H9 (cell line): ENCODE measurements around the gene TCIRG1. TPM values are rescaled to one million over a fixed set of nuclear protein-coding genes. Genes with fewer than 3 reads are reported as not detected.

Experiments used
- DNase-seq: peaks from one replicate; pipeline ENCODE4 v3.0.0-alpha.2; 2017
- H2AFZ ChIP-seq: one replicate; pipeline ENCODE4 v1.6.1; 2013; ENCODE audit warnings: mild to moderate bottlenecking, low read length, control low read depth, moderate library complexity
- H2AK5ac ChIP-seq: 2 replicates; pipeline ENCODE4 v1.6.1; 2013; ENCODE audit warnings: low read length, control low read depth, mixed read lengths; ENCODE audit not compliant: insufficient read length
- H2BK120ac ChIP-seq: one replicate; pipeline ENCODE4 v1.6.1; 2013; ENCODE audit warnings: low read depth, mild to moderate bottlenecking, low read length, control low read depth, inconsistent platforms; ENCODE audit not compliant: poor library complexity, severe bottlenecking
- H2BK12ac ChIP-seq: 2 replicates; pipeline ENCODE4 v1.6.1; 2013; ENCODE audit warnings: low read length, control low read depth, mixed read lengths, low read depth; ENCODE audit not compliant: insufficient read length
- H2BK15ac ChIP-seq: 2 replicates; pipeline ENCODE4 v1.6.1; 2013; ENCODE audit warnings: low read depth, low read length, control low read depth
- H2BK20ac ChIP-seq: one replicate; pipeline ENCODE4 v1.6.1; 2013; ENCODE audit warnings: low read depth, mild to moderate bottlenecking, low read length, control low read depth, inconsistent platforms; ENCODE audit not compliant: poor library complexity, severe bottlenecking
- H2BK5ac ChIP-seq: 2 replicates; pipeline ENCODE4 v1.6.1; 2013; ENCODE audit warnings: low read length, control low read depth, mixed read lengths; ENCODE audit not compliant: insufficient read length
- H3K14ac ChIP-seq: 2 replicates; pipeline ENCODE4 v1.6.1; 2013; ENCODE audit warnings: low read length, control low read depth; ENCODE audit not compliant: insufficient read depth
- H3K18ac ChIP-seq: 2 replicates; pipeline ENCODE4 v1.6.1; 2013; ENCODE audit warnings: low read depth, mild to moderate bottlenecking, mixed read lengths, low read length, control low read depth; ENCODE audit not compliant: insufficient read length
- H3K23ac ChIP-seq: 2 replicates; pipeline ENCODE4 v1.6.1; 2013; ENCODE audit warnings: low read length, control low read depth, mixed read lengths, low read depth; ENCODE audit not compliant: insufficient read length
- H3K23me2 ChIP-seq: 2 replicates; pipeline ENCODE4 v1.6.1; 2013; ENCODE audit warnings: low read depth, mild to moderate bottlenecking, mixed read lengths, low read length, control low read depth; ENCODE audit not compliant: insufficient read length, poor library complexity, severe bottlenecking
- H3K27ac ChIP-seq: 2 replicates; pipeline ENCODE4 v1.5.1; 2013; ENCODE audit warnings: low read length, control low read depth, mixed read lengths, low read depth; ENCODE audit not compliant: insufficient read length
- H3K27me3 ChIP-seq: 2 replicates; pipeline ENCODE4 v1.6.1; 2013; ENCODE audit warnings: low read length, control low read depth, inconsistent platforms; ENCODE audit not compliant: insufficient read depth
- H3K4ac ChIP-seq: 2 replicates; pipeline ENCODE4 v1.6.1; 2013; ENCODE audit warnings: low read depth, mild to moderate bottlenecking, control low read depth, inconsistent platforms, low read length, moderate library complexity
- H3K4me1 ChIP-seq: 2 replicates; pipeline ENCODE4 v1.6.1; 2013; ENCODE audit warnings: low read length, control low read depth, inconsistent platforms; ENCODE audit not compliant: insufficient read depth
- H3K4me2 ChIP-seq: 2 replicates; pipeline ENCODE4 v1.6.1; 2013; ENCODE audit warnings: low read length, control low read depth, mixed read lengths; ENCODE audit not compliant: insufficient read length, insufficient read depth
- H3K56ac ChIP-seq: 2 replicates; pipeline ENCODE4 v1.6.1; 2013; ENCODE audit warnings: low read depth, mild to moderate bottlenecking, mixed read lengths, low read length, control low read depth; ENCODE audit not compliant: insufficient read length
- H3K79me1 ChIP-seq: 2 replicates; pipeline ENCODE4 v1.6.1; 2013; ENCODE audit warnings: low read depth, mild to moderate bottlenecking, moderate library complexity, low read length, control low read depth, inconsistent platforms; ENCODE audit not compliant: insufficient read depth, poor library complexity, severe bottlenecking
- H3K79me2 ChIP-seq: 2 replicates; pipeline ENCODE4 v1.6.1; 2013; ENCODE audit warnings: low read length, control low read depth, inconsistent platforms; ENCODE audit not compliant: insufficient read depth
- H3K9ac ChIP-seq: 2 replicates; pipeline ENCODE4 v1.6.1; 2013; ENCODE audit warnings: low read length, control low read depth, mixed read lengths; ENCODE audit not compliant: insufficient read length; ENCODE audit errors: extremely low read depth
- H3K9me3 ChIP-seq: one replicate; pipeline ENCODE4 v1.6.1; 2013; ENCODE audit warnings: low read depth, low read length, inconsistent platforms; ENCODE audit not compliant: control insufficient read depth
- H3T11ph ChIP-seq: one replicate; pipeline ENCODE4 v1.6.1; 2013; ENCODE audit warnings: mild to moderate bottlenecking, low read length, control low read depth, inconsistent platforms
- H4K20me1 ChIP-seq: one replicate; pipeline ENCODE4 v1.6.1; 2013; ENCODE audit not compliant: control insufficient read depth, insufficient read length, insufficient read depth
- H4K5ac ChIP-seq: 2 replicates; pipeline ENCODE4 v1.6.1; 2013; ENCODE audit warnings: low read depth, mild to moderate bottlenecking, mixed read lengths, low read length, control low read depth; ENCODE audit not compliant: insufficient read length
- H4K8ac ChIP-seq: replicated peaks from 2 replicates; pipeline ENCODE4 v1.6.1; 2013; ENCODE audit warnings: low read length, control low read depth, mixed read lengths, low read depth; ENCODE audit not compliant: insufficient read length
- H4K91ac ChIP-seq: 2 replicates; pipeline ENCODE4 v1.6.1; 2013; ENCODE audit warnings: low read depth, mild to moderate bottlenecking, moderate library complexity, mixed read lengths, low read length, control low read depth; ENCODE audit not compliant: insufficient read length
- H3K27ac Mint-ChIP-seq, 3 experiments: 2 replicates in 2 of 3; 3 replicates in 1 of 3; pipeline ENCODE4 v1.8.0; 2020 to 2021; ENCODE audit warnings: mixed read lengths in 3 of 3, mild to moderate bottlenecking in 1 of 3, moderate library complexity in 1 of 3
- H3K27me3 Mint-ChIP-seq: 2 replicates; pipeline ENCODE4 v1.8.0; 2021; ENCODE audit warnings: low read depth, mild to moderate bottlenecking, moderate library complexity, mixed read lengths
- H3K36me3 Mint-ChIP-seq, 3 experiments: 2 replicates in 2 of 3; 3 replicates in 1 of 3; pipeline ENCODE4 v1.8.0; 2020 to 2021; ENCODE audit warnings: low read depth in 3 of 3, mixed read lengths in 3 of 3; ENCODE audit not compliant: insufficient read depth in 1 of 3
- H3K4me1 Mint-ChIP-seq, 2 experiments: 2 replicates each; pipeline ENCODE4 v1.8.0; 2020; ENCODE audit warnings: mixed read lengths in 2 of 2
- H3K4me3 Mint-ChIP-seq, 2 experiments: 2 replicates in 1 of 2; 3 replicates in 1 of 2; pipeline ENCODE4 v1.8.0; 2020 to 2021; ENCODE audit warnings: mild to moderate bottlenecking in 2 of 2, mixed read lengths in 2 of 2, moderate library complexity in 1 of 2
- H3K9me3 Mint-ChIP-seq, 2 experiments: 2 replicates in 1 of 2; 3 replicates in 1 of 2; pipeline ENCODE4 v1.8.0; 2020; ENCODE audit warnings: mild to moderate bottlenecking in 2 of 2, mixed read lengths in 2 of 2, moderate library complexity in 1 of 2
- WGBS: extraction: QIAGEN DNeasy Blood & Tissue Kit; methylation state at CpG from one replicate; pipeline ENCODE4 v1.1.7; 2013; ENCODE audit warnings: missing lambda C conversion rate, low lambda C conversion rate, mixed read lengths; ENCODE audit not compliant: insufficient read length; ENCODE audit errors: extremely low coverage; 5-methylcytosine and 5-hydroxymethylcytosine counted together
- total RNA-seq: library from RNA; stranded (reverse); gene quantifications from 2 replicates; pipeline ENCODE4 v1.2.1, GENCODE V29; 2021
- TF ChIP-seq, protein P1 (sequence below): fragments of 200-600 bp; sonication (generic); conservative IDR thresholded peaks from 3 replicates; pipeline ENCODE4 v1.8.0; 2021; ENCODE audit warnings: antibody characterized with exemption, mild to moderate bottlenecking

TCIRG1 gene
- total RNA-seq, 1 experiment from 2014 or later: 24.4 TPM

DNA sequence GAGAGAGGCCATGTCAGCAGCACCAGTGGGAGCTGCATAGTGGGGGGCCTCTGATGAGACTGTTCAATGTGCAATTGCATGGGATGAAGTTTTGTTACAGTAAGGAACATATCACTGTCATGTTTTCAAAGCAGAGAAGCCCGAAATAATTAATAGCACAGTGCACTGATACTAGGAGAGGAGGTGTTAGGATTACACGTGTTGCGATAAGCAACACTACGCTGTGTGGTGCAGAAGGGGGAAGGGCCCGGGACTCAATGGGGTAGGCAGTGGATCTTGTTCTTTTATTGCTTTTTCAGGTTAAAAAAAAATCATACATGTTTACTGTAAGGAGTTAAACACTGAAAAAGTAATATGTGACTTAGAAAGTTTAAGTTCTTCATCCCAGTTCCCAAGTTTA lies 29.2 kb downstream of the TCIRG1 start:
- DNase-seq: no peak
- Histone ChIP-seq H3K18ac (no peak overlapping the region), H3K4me2 (no peak overlapping the region), H3K23ac (no peak overlapping the region), H4K8ac (no peak overlapping the region), H3K79me1 (no peaks in the 10 kb centered on the region), H4K91ac (no peak overlapping the region), H3K9ac (no peak overlapping the region), H3K79me2 (no peaks in the 10 kb centered on the region), H2AFZ (no peak overlapping the region), H3K27ac (no peak overlapping the region), H2BK5ac (no peak overlapping the region), H2BK15ac (no peak overlapping the region), H4K20me1 (no peaks in the 10 kb centered on the region), H2BK120ac (no peak overlapping the region), H3K56ac (no peak overlapping the region), H3T11ph (no peak overlapping the region), H4K5ac (no peak overlapping the region), H3K4ac (no peak overlapping the region), H2BK20ac (no peak overlapping the region), H2AK5ac (no peak overlapping the region), H3K4me1 (no peaks in the 10 kb centered on the region), H3K9me3 (no peaks in the 10 kb centered on the region), H3K27me3 (no peaks in the 10 kb centered on the region), H3K23me2 (no peaks in the 10 kb centered on the region), H3K14ac (no peak overlapping the region), H2BK12ac (no peak overlapping the region)
- TF ChIP-seq, protein P1, sequence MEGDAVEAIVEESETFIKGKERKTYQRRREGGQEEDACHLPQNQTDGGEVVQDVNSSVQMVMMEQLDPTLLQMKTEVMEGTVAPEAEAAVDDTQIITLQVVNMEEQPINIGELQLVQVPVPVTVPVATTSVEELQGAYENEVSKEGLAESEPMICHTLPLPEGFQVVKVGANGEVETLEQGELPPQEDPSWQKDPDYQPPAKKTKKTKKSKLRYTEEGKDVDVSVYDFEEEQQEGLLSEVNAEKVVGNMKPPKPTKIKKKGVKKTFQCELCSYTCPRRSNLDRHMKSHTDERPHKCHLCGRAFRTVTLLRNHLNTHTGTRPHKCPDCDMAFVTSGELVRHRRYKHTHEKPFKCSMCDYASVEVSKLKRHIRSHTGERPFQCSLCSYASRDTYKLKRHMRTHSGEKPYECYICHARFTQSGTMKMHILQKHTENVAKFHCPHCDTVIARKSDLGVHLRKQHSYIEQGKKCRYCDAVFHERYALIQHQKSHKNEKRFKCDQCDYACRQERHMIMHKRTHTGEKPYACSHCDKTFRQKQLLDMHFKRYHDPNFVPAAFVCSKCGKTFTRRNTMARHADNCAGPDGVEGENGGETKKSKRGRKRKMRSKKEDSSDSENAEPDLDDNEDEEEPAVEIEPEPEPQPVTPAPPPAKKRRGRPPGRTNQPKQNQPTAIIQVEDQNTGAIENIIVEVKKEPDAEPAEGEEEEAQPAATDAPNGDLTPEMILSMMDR: no peak
- WGBS: no CpG with 5 or more reads among the region's 5 CpGs
- H3K36me3 Mint-ChIP-seq: peaks cover 47 to 95% (median 83%) of the 10 kb centered on the region in 3 experiments
- no peaks in the 10 kb centered on the region for H3K4me1 Mint-ChIP-seq
- no peak overlapping the region for H3K4me3 Mint-ChIP-seq
- no peak overlapping the region; a peak in 2 of 7 replicates for H3K27ac Mint-ChIP-seq
- H3K9me3 Mint-ChIP-seq: no peaks in the 10 kb centered on the region
- H3K27me3 Mint-ChIP-seq: no peaks in the 10 kb centered on the region
